HG03439 (cell line): ENCODE measurements around the gene LY6G6F.
A peak's percentile ranks its signal among the peaks of the same experiment; 100 is the strongest.

ENCODE experiments used
- ATAC-seq: cut with Tn5 transposase; IDR thresholded peaks from one replicate; pipeline ENCODE4 v1.9.1; 2021; ENCODE audit warnings: mild to moderate bottlenecking, moderate library complexity; ENCODE audit not compliant: unreplicated experiment

Gene LY6G6F, protein sequence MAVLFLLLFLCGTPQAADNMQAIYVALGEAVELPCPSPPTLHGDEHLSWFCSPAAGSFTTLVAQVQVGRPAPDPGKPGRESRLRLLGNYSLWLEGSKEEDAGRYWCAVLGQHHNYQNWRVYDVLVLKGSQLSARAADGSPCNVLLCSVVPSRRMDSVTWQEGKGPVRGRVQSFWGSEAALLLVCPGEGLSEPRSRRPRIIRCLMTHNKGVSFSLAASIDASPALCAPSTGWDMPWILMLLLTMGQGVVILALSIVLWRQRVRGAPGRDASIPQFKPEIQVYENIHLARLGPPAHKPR

DNA sequence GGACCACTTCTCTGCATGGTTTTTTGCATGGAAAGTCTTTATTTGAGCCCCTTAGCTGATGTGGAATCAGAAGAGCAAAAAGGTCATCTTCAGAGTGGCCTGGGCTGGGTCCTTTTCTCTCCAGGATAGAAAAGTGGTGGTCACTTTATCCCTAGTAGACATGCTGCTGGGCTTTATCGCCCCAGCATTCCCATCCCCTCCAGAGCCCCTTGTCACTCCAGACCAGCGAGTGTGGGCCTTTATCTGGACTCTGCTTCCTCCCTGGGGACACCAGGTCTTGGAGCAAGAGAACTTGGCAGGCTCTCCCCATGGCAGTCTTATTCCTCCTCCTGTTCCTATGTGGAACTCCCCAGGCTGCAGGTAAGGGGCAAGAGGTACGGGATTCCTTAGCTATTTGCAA lies at the start of gene LY6G6F:
Gene LY6G6F (plus strand): TSS at position 268 of the 400 bp plus-strand sequence. CDS start 41 bp downstream, at position 309.
- no peak for ATAC-seq

GRCh38 chr6:31657406-31658157 lies 49.1 kb upstream of the LY6G6F start:
- ATAC-seq: no peak

DNA sequence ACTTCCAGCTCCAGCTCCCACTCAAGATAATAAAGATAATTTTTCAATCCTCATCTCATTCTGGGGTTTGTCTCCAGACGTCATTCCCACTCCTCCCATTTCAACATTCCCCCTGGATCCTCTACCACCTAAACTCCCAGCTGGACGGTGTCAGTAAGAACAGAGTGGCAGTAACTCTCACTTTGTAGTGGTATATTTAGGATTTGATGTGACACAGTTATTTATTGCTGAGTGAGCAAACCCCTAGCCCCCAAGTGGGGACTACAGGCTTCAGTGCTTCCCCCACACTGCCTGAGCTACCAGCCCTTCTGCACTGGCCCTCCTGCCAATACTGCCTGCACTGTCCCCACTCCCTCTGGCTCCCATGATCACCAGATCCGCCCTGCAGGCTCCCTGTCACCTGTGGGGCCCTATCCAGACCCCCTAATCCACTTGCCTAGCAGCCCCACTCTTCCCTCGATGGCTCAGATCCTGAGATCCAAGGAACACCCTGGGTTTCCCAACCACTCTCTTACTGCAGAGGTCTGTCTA lies 48.4 kb upstream of the LY6G6F start:
- ATAC-seq: no peak

GRCh38 chr6:31658983-31659648 lies 47.5 kb upstream of the LY6G6F start:
- no peak for ATAC-seq

DNA sequence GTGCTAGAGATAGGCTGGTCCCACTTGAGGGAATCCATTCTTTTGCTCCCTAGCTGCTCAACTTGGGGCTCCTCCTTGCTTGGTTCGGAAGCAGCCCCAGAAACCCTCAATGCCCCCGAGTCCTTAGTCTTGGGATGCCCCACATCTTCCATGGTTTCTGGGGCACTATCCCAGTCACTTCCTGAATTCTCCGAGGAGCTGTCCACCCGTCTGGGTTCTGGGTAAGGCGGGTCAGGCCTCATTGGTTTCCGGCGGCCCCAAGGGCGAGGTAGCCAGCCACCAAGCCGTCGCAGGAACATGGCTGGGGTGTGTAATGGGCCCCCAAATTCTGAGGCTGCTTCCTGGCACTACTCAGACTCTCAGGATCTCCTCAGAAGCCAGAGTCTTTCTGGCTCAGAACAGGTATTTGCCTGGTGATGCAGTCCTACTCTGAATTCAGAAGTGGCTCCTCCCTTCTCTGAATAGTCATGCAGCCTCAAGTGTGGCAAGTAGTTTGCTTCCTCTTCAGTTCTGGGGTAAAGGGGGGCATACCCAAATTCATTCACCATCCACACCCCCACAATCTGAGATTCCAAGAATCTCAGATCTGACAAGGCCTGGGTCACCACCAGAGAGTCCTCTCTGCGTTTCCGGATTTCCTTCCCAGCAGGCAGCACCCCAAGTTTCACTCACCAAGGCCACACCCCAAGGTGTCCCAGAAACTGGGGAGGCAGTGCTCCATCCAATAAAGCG lies 46.9 kb upstream of the LY6G6F start:
- peak; percentile 14 for ATAC-seq

- ATAC-seq: peak; percentile 37
These were observed 46.0 kb upstream of the LY6G6F start, which contains the start of gene C6orf47 for GRCh38 chr6:31660381-31661261. Gene C6orf47 (minus strand): TSS chr6:31660778. CDS start chr6:31659947, 831 bp downstream.

DNA sequence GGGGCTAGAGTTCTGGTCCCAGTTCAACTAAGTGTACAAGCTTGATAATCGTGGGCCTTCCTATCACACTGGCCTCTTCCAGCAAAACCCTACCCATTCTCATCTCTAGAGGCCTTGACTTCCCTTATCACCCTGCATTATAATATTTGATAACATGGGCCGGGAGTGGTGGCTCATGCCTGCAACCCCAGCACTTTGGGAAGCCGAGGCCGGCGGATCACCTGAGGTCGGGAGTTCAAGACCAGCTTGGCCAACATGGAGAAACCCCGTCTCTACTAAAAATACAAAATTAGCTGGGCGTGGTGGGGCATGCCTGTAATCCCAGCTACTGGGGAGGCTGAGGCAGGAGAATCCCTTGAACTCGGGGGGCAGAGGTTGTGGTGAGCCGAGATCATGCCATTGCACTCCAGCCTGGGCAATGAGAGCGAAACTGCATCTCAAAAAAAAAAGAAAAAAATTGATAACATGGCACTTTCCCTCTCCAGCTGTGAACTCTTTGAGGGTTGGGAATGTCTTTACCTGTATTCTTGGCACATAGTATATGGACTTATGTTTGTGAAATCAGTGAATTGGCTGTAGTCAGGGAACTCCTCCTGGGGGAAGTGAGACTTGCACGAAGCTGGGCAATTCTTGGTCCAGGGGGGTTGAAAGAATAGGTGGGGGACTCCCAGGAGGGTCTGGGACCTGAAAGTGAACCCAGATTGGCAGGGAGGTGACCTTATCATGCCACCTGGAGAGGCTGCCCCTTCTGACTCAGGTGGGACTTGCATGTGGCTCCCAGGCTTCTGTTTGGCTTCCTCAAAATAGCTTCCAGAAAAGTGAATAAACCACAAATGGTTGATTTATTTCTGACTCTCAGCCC lies 45.2 kb upstream of the LY6G6F start:
- no peak for ATAC-seq

- no peak for ATAC-seq
These were observed 44.4 kb upstream of the LY6G6F start for GRCh38 chr6:31662124-31662723.

DNA sequence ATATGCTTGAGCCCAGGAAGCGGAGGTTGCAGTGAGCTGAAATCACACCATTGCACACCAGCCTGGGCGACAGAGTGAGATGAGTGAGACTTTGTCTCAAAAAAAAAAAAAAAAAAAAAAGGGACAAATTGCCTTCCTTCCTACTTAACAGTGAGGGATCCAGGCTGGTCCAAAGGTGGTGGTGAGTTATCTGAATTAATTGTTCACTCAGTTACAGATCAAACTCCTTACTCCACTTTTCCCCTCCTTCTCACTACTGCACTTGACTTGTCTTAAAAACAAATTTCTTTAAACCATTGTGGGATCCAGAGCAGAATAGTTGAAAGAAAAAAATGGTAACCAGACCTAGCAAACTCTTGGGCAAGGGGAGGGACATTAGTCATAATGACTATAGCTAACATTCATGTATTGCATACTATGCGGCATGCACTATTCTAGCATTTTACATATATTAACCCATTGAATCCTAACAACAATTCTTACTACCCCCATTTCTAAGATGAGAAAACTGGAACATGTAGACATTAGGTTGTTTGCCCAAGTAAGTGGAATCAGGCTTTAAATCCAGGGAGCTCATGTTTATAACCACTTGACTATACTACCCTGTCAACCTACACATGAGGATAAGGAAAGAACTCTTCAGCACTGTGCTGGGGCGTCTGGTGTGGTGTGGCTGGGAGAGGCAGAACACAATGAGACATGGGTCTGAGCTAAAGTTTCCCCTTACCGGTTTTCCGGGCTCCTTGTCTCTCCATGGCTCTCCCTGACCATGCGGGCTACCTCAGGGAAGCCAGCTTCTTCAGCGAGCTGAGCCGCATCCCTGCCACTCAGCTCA lies 43.3 kb upstream of the LY6G6F start:
- no peak for ATAC-seq

- peak; percentile 3 for ATAC-seq
These were observed 42.5 kb upstream of the LY6G6F start for GRCh38 chr6:31663961-31664789.

- peak; percentile 38 for ATAC-seq
These were observed 41.7 kb upstream of the LY6G6F start, which contains the start of gene GPANK1 for GRCh38 chr6:31664790-31665500. Gene GPANK1 (minus strand): TSS chr6:31664997. CDS start chr6:31664478, 519 bp downstream.

DNA sequence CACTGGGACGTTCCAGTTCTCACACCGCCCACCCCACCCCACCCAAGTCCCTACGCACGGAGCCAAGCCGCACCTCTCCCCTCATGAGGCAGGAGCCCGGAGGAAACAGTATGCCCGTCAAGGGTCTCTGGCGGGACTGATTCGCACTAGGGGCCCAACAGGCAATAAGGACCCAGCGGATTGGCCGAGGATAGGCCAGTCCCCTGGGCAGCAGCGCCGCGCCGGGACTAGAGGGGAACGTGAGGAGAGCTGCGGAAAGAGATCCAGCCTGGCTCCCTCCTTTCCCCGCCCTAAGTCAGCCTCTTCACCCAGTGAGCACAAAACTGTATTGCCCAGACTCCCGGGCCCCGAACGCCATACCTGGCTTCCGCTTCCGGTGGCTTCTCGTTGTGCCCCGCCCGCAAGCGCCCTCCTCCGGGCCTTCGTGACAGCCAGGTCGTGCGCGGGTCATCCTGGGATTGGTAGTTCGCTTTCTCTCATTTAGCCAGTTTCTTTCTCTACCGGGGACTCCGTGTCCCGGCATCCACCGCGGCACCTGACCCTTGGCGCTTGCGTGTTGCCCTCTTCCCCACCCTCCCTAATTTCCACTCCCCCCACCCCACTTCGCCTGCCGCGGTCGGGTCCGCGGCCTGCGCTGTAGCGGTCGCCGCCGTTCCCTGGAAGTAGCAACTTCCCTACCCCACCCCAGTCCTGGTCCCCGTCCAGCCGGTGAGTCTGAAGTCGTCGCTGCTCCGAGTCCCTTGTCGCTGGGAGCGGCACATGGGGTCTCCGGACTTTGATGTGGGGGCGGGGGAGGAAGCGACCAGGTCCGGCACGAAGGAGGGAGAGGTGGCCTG lies 40.9 kb upstream of the LY6G6F start, which contains the start of gene CSNK2B:
Gene CSNK2B (plus strand): TSS at position 580 of the 836 bp plus-strand sequence. CDS start 752 bp downstream, outside the sequence.
- ATAC-seq: peak; percentile 80

- no peak for ATAC-seq
These were observed 40.2 kb upstream of the LY6G6F start for GRCh38 chr6:31666337-31666965.

GRCh38 chr6:31669676-31670075 lies 37.0 kb upstream of the LY6G6F start, which contains the start of gene LY6G5B:
Gene LY6G5B (plus strand): TSS chr6:31669976. CDS start chr6:31670951, 975 bp downstream.
- ATAC-seq: no peak
